Measurements from ENCODE around the gene RAPGEF1. TPM values are rescaled to one million over a fixed set of nuclear protein-coding genes. Genes with fewer than 3 reads are reported as not detected.

Gene RAPGEF1
- total RNA-seq, 1 donor from 2014 or later, result 146 TPM

- no peaks in the 10 kb centered on the region for H3K27me3 ChIP-seq (ENCODE audit: low read depth)
- ATAC-seq (no peak), DNase-seq (no peak)
- peak overlapping the region; percentile 81 for H3K27ac ChIP-seq
- no peak overlapping the region for H3K4me3 ChIP-seq
- no peaks in the 10 kb centered on the region for H3K36me3 ChIP-seq
- no peaks in the 10 kb centered on the region for H3K9me3 ChIP-seq
- intact Hi-C loops (cut with DNase I), result no loop called here
- H3K4me1 ChIP-seq, result peaks cover 100% of the 10 kb centered on the region
- TF ChIP-seq CTCF (IDR thresholded peaks at IDR 0.05), result no peak
Measured at GRCh38 chr9:131671133-131671520, 68.7 kb downstream of the RAPGEF1 start.

GRCh38 chr9:131670247-131671132, 69.4 kb downstream of the RAPGEF1 start:
- peak; percentile 90 for DNase-seq

GRCh38 chr9:131669269-131670157, 70.4 kb downstream of the RAPGEF1 start:
- no peaks in the 10 kb centered on the region for H3K27me3 ChIP-seq (ENCODE audit: low read depth)
- no peak for TF ChIP-seq CTCF (IDR thresholded peaks at IDR 0.05)
- no peaks in the 10 kb centered on the region for H3K9me3 ChIP-seq
- ATAC-seq (peak; percentile 3 to 5), DNase-seq (no peak)
- intact Hi-C loops (cut with DNase I), result no loop called here
- H3K4me3 ChIP-seq, result no peak overlapping the region
- no peaks in the 10 kb centered on the region for H3K36me3 ChIP-seq
- H3K4me1 ChIP-seq, result peaks cover 94% of the 10 kb centered on the region
- H3K27ac ChIP-seq, result peak overlapping the region; percentile 81

More at GRCh38 chr9:131670247-131671132, 69.4 kb downstream of the RAPGEF1 start:
- Histone ChIP-seq H3K9me3 (no peaks in the 10 kb centered on the region), H3K4me1 (peaks cover 100% of the 10 kb centered on the region), H3K4me3 (no peak overlapping the region), H3K36me3 (no peaks in the 10 kb centered on the region), H3K27ac (peak overlapping the region; percentile 81), H3K27me3 (ENCODE audit: low read depth) (no peaks in the 10 kb centered on the region)
- intact Hi-C loops (cut with DNase I), result no loop called here
- ATAC-seq, result peak; percentile 66 to 83
- TF ChIP-seq CTCF (IDR thresholded peaks at IDR 0.05), result no peak

- H3K27ac ChIP-seq, result peak overlapping the region; percentile 81
- no peaks in the 10 kb centered on the region for H3K36me3 ChIP-seq
- H3K9me3 ChIP-seq, result no peaks in the 10 kb centered on the region
- H3K27me3 ChIP-seq (ENCODE audit: low read depth), result no peaks in the 10 kb centered on the region
- peak; percentile 52 for ATAC-seq
- intact Hi-C loops (cut with DNase I), result no loop called here
- H3K4me1 ChIP-seq, result peaks cover 85% of the 10 kb centered on the region
- DNase-seq, result no peak
- H3K4me3 ChIP-seq, result no peak overlapping the region
- no peak for TF ChIP-seq CTCF (IDR thresholded peaks at IDR 0.05)
Measured at GRCh38 chr9:131668439-131669268, 71.2 kb downstream of the RAPGEF1 start.

GRCh38 chr9:131668057-131668438, 71.8 kb downstream of the RAPGEF1 start:
- H3K4me3 ChIP-seq, result no peak overlapping the region
- DNase-seq, result no peak
- H3K36me3 ChIP-seq, result no peaks in the 10 kb centered on the region
- peaks cover 79% of the 10 kb centered on the region for H3K4me1 ChIP-seq
- H3K9me3 ChIP-seq, result no peaks in the 10 kb centered on the region
- H3K27ac ChIP-seq, result peak overlapping the region; percentile 81
- no peak for TF ChIP-seq CTCF (IDR thresholded peaks at IDR 0.05)
- no peaks in the 10 kb centered on the region for H3K27me3 ChIP-seq (ENCODE audit: low read depth)
- ATAC-seq, result no peak
- intact Hi-C loops (cut with DNase I), result no loop called here
